ENCODE measurements around the gene CAMKK2.

Gene CAMKK2

DNA sequence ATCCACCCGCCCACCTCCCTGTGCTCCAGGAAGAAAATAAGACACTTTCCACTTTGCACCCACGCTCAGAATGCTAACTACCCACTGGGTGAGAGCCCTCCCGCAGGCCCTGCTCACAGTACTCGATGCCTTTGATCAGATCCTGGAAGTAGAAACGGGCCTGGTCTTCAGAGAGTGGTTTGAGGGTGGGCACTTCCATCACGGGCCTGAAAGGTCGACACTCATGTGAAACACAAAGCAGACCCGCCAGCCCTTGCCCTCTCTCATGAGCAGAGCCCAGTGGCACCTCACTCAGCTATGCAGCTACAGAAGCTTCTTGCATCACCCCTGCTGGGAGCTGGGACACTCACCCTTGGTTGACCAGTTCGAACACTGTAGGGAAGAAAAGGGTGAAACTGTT is 41.1 kb downstream of the CAMKK2 start:
- H3K4me3 ChIP-seq (ENCODE audit: low read depth, low read length), result no peak overlapping the region
- DNase-seq, result no peak
- peaks cover 35% of the 10 kb centered on the region for H3K36me3 ChIP-seq
- no peak for TF ChIP-seq CTCF (IDR thresholded peaks at IDR 0.05; ENCODE audit: low read depth, low read length)
- no peaks in the 10 kb centered on the region for H3K9me3 ChIP-seq
- H3K27me3 ChIP-seq, result no peaks in the 10 kb centered on the region
- H3K4me1 ChIP-seq, result no peaks in the 10 kb centered on the region

DNA sequence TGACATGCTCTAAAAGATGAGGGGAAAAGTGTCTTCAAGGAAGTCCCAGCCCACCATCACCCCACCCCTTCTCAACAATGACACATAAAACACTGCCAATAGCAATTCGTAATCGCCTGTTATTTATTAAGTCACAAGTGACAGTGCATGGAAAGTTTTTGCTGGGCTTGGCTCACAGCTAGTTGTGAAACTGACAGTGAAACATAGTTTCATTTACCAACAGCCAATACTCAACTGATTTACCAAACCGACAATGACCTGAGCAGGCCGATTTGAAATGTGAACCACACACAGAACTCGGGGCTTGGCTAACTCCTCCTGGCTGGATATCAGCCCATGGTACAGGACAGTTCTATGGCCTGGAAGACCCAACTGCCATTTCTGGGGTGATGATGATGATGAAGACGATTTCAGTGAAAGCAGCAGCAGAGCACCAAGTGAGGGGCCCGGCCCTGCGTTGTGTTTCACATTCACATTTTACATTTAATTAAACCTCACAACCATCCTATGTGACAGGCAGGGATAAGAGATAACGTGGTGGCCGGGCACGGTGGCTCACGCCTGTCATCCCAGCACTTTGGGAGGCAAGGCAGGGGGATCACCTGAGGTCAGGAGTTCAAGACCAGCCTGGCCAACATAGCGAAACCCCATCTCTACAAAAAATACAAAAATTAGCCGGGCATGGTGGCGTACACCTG is 42.7 kb downstream of the CAMKK2 start:
- Histone ChIP-seq H3K4me3 (ENCODE audit: low read depth, low read length) (no peak overlapping the region), H3K9me3 (no peaks in the 10 kb centered on the region), H3K4me1 (no peaks in the 10 kb centered on the region), H3K36me3 (peaks cover 41% of the 10 kb centered on the region), H3K27me3 (no peaks in the 10 kb centered on the region)
- no peak for DNase-seq
- no peak for TF ChIP-seq CTCF (IDR thresholded peaks at IDR 0.05; ENCODE audit: low read depth, low read length)

DNA sequence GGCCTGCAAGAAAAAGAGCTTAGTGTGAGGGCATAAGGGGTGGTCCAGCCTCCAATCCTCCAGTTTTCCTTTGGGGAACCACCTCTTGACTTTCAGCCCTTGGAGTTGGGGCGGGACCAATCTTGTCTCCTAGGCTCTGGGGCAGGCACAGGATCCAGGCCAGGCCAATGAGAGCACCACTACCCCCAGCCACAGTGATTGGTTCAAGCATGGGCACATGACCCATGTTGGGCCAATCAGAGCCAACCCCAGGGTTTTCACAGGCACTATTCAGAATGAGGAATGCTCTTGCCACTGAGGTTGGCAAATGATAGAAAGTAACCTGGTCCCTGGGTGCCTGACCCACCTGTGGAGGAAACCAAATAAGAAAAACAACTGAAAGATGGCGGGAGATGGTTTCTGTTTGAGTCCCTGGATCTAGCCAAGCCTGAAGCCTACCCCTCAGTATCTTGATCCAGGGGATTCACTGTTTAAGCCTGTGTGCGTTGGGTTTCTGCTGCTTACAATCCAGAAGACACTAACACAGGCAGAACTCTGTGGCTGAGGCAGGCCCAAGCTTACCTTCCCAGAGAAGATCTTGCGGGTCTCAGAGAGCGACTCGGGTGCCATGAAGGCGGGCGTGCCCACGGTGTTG is 43.7 kb downstream of the CAMKK2 start:
- peak; percentile 36 for DNase-seq
- Histone ChIP-seq H3K4me3 (ENCODE audit: low read depth, low read length) (no peak overlapping the region), H3K4me1 (no peaks in the 10 kb centered on the region), H3K36me3 (peaks cover 51% of the 10 kb centered on the region), H3K9me3 (no peaks in the 10 kb centered on the region), H3K27me3 (no peaks in the 10 kb centered on the region)
- no peak for TF ChIP-seq CTCF (IDR thresholded peaks at IDR 0.05; ENCODE audit: low read depth, low read length)

- DNase-seq, result no peak
- Histone ChIP-seq H3K4me3 (ENCODE audit: low read depth, low read length) (no peak overlapping the region), H3K27me3 (no peaks in the 10 kb centered on the region), H3K4me1 (no peaks in the 10 kb centered on the region), H3K9me3 (no peaks in the 10 kb centered on the region), H3K36me3 (peaks cover 57% of the 10 kb centered on the region)
- no peak for TF ChIP-seq CTCF (IDR thresholded peaks at IDR 0.05; ENCODE audit: low read depth, low read length)
Observed at GRCh38 chr12:121251838-121252237, 44.7 kb downstream of the CAMKK2 start.

- Histone ChIP-seq H3K27me3 (no peaks in the 10 kb centered on the region), H3K4me3 (ENCODE audit: low read depth, low read length) (no peak overlapping the region), H3K9me3 (no peaks in the 10 kb centered on the region), H3K4me1 (no peaks in the 10 kb centered on the region), H3K36me3 (peaks cover 54% of the 10 kb centered on the region)
- no peak for TF ChIP-seq CTCF (IDR thresholded peaks at IDR 0.05; ENCODE audit: low read depth, low read length)
- no peak for DNase-seq
Observed at GRCh38 chr12:121250359-121250758, 46.1 kb downstream of the CAMKK2 start.

DNA sequence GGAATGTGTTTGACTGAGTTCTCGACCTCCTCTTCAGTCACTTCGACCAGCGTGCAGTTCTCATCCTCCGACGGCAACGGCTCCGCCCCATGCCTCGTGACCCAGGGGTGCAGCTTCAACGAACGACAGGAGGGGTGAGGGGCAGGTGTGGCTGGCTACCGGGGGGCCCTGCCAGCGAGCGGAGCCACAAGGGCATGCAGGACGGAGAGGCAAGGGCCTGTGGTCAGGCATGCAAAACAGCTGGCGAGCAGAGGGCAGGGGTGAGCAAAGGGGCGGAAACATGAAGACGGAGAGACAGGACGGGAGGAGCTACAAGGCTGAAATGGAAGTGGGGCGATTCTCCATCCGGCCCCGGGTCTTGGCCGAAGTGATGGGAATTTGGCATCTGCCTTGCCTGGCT is 47.9 kb downstream of the CAMKK2 start:
- no peaks in the 10 kb centered on the region for H3K27me3 ChIP-seq
- H3K4me3 ChIP-seq (ENCODE audit: low read depth, low read length), result no peak overlapping the region
- no peak for DNase-seq
- H3K9me3 ChIP-seq, result no peaks in the 10 kb centered on the region
- H3K36me3 ChIP-seq, result peaks cover 55% of the 10 kb centered on the region
- H3K4me1 ChIP-seq, result no peaks in the 10 kb centered on the region
- no peak for TF ChIP-seq CTCF (IDR thresholded peaks at IDR 0.05; ENCODE audit: low read depth, low read length)
